Activated CD8-positive, alpha-beta memory T cell treated with anti-CD3 and anti-CD28 coated beads, Interleukin-2, amount 10 ng/mL, durations not matched to agents 7 days and 5 days (primary cell): ENCODE data around the gene CLCA4. TPM values are rescaled to one million over a fixed set of nuclear protein-coding genes. Genes with fewer than 3 reads are reported as not detected.

Experiments used
- ATAC-seq: fragments of 150-1000 bp; cut with Tn5 transposase; one replicate; pipeline ENCODE4 v1.10.0; 2021; ENCODE audit warnings: moderate library complexity
- CTCF ChIA-PET: fragments of 350-600 bp; sonication (Branson Sonifier 250); formaldehyde crosslinking; loops from one replicate; lab custom pipeline; 2021; ENCODE audit warnings: antibody characterized with exemption; lab: Charles Lee
- DNase-seq: peaks from one replicate; pipeline ENCODE4 v3.0.0-alpha.2; 2020
- H3K27ac Mint-ChIP-seq: one replicate; pipeline ENCODE4 v1.8.0; 2021; ENCODE audit warnings: mild to moderate bottlenecking, mixed read lengths
- H3K27me3 Mint-ChIP-seq: one replicate; pipeline ENCODE4 v1.8.0; 2021; ENCODE audit warnings: mixed read lengths
- H3K36me3 Mint-ChIP-seq: one replicate; pipeline ENCODE4 v1.8.0; 2021; ENCODE audit warnings: mild to moderate bottlenecking, mixed read lengths
- H3K4me1 Mint-ChIP-seq: one replicate; pipeline ENCODE4 v1.8.0; 2021; ENCODE audit warnings: mixed read lengths
- H3K4me3 Mint-ChIP-seq: one replicate; pipeline ENCODE4 v1.8.0; 2021; ENCODE audit warnings: mild to moderate bottlenecking, moderate library complexity, mixed read lengths
- H3K9me3 Mint-ChIP-seq: one replicate; pipeline ENCODE4 v1.8.0; 2022; ENCODE audit warnings: low read depth, mixed read lengths
- total RNA-seq, 2 experiments: library from RNA; stranded (reverse); gene quantifications; one replicate each; pipeline ENCODE4 v1.2.3, GENCODE V29; 2021

Gene CLCA4
- total RNA-seq, 2 experiments from 2014 or later = not detected

DNA sequence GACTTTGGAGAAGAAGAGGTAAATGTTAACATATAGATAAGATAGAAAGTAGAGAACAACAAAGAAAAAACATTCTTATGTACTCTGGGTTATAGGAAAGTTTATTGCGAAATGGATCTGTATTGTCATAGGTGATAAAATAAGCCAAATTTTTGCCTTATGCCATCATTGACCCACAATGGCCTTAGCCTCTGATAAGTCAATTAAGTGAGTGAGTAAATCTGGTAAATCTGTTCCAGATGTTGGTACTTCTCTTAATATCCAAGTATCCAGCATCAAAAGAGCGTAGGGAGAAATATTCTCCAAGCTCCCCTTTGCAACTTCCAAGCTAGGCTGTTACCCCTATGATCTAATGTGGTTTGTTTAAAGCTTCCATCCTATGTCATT, 38.3 kb upstream of the CLCA4 start:
- Mint-ChIP-seq H3K4me1 (peaks cover 3% of the 10 kb centered on the region), H3K27ac (no peak overlapping the region), H3K4me3 (no peak overlapping the region), H3K36me3 (no peaks in the 10 kb centered on the region), H3K27me3 (peaks cover 12% of the 10 kb centered on the region), H3K9me3 (no peaks in the 10 kb centered on the region)
- CTCF ChIA-PET = interaction anchor here (0.5 to 1.9 kb wide), 3 partner anchors 10 to 77 kb away, joined by 3 to 9 read pairs (median 3); no protein-coding TSS in a partner anchor
- no peak for ATAC-seq
- DNase-seq = no peak

DNA sequence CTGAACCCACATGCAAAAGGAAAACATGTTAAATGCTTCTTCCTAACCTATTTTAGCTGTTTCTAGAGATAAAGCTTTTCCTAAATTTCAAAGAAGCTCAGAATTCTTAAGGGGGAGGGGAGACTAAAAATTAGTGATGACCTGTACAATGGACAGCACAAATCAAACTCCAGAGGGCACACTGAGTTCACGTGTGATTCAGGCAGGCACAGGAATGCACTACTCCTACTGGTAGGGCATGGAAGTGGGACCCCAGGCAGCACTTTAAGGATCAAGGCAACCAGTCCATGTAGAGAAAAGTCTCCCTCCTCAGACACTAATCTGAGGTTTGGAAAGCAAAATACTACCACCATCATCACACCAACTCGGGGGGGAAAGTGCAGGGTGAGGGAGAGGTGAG, 31.3 kb upstream of the CLCA4 start:
- DNase-seq = no peak
- no peak overlapping the region for H3K4me3 Mint-ChIP-seq
- H3K4me1 Mint-ChIP-seq = no peaks in the 10 kb centered on the region
- no peaks in the 10 kb centered on the region for H3K36me3 Mint-ChIP-seq
- CTCF ChIA-PET = interaction anchor here (1.8 kb wide), 1 partner anchor 14 kb away, joined by 6 read pairs; no protein-coding TSS in a partner anchor
- no peaks in the 10 kb centered on the region for H3K27me3 Mint-ChIP-seq
- no peaks in the 10 kb centered on the region for H3K9me3 Mint-ChIP-seq
- no peak for ATAC-seq
- no peak overlapping the region for H3K27ac Mint-ChIP-seq

DNA sequence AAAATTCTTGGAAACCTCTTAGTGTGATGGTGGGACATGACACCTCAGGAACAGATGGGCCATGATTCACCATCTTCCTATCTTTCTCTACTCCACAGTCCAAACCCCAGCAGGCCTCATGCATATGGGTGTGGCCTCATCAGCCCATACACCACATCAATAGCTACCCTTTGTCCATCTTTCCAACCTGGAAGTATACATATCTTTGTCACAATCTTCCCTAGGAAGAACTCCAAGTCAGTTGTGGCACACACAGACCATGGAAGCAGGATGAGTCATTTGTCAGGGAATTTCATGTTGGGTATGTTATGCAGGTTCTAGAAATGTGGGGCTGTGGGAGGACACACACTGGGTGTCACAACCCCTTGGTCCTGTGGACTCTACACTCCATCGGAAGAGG, 30.5 kb upstream of the CLCA4 start:
- ATAC-seq = no peak
- H3K27me3 Mint-ChIP-seq = no peaks in the 10 kb centered on the region
- no peak overlapping the region for H3K4me3 Mint-ChIP-seq
- no peaks in the 10 kb centered on the region for H3K4me1 Mint-ChIP-seq
- CTCF ChIA-PET = interaction anchor here (1.0 to 1.8 kb wide), 2 partner anchors 9 to 14 kb away, joined by 3 to 6 read pairs; no protein-coding TSS in a partner anchor
- H3K36me3 Mint-ChIP-seq = no peaks in the 10 kb centered on the region
- no peak overlapping the region for H3K27ac Mint-ChIP-seq
- no peaks in the 10 kb centered on the region for H3K9me3 Mint-ChIP-seq
- no peak for DNase-seq

DNA sequence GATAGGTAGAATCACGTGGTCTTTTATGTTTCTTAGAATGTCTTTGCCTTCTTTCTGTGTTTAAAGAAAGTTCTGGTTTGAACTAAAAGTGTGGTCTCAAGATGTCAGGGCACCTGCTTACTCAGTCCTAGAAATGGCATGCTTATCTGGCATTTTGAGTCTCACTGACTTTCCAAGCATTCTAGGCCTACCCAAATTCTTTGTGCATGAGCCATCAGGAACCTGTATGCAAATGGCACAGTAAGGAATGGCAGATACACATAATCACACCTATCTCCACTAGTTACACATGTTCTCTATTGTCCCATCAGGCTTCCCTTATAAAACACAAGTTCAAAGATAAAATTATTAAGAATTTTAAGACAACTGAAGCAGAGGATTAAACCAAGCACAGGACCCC, 29.5 kb upstream of the CLCA4 start:
- H3K27me3 Mint-ChIP-seq = no peaks in the 10 kb centered on the region
- no peak overlapping the region for H3K4me3 Mint-ChIP-seq
- DNase-seq (no peak), ATAC-seq (no peak)
- no peak overlapping the region for H3K27ac Mint-ChIP-seq
- no peaks in the 10 kb centered on the region for H3K9me3 Mint-ChIP-seq
- H3K36me3 Mint-ChIP-seq = no peaks in the 10 kb centered on the region
- CTCF ChIA-PET = interaction anchor here (0.6 to 1.0 kb wide), 2 partner anchors 12 to 271 kb away, joined by 3 to 4 read pairs; no protein-coding TSS in a partner anchor
- H3K4me1 Mint-ChIP-seq = no peaks in the 10 kb centered on the region

DNA sequence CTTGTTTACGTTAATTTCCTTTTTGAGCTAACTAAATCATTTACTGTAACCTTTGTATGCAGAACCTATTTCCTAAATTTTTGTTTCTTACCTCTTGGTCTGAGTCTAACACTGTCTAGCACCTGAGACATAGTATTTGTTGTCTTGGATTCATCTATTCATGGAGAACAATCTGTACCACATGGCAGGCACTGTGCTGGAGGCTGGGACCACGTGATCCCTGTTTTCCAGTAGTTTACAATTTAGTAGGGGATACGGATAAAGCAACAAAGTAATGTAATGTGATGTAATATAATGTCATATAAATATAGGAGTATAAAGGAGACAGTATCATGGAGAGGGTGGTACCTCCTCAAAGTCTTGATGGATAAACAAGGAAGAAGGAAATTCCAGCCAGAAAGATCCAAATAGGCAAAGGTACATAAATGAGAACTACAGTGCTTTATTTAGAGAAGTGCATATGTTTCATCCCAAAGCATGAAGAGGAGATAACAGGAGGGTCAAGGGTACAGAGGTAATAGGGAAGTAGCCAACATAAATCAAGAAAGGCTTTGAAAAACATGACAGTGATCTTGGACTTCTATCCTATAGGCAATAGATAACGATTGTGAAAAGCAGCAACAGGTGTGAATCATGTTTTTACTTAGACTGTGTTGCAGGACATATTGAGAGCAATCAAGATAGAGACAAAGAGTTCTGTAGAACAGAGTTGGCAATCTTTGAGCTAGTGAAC, 25.9 kb upstream of the CLCA4 start:
- Mint-ChIP-seq H3K27me3 (no peaks in the 10 kb centered on the region), H3K4me3 (no peak overlapping the region), H3K4me1 (no peaks in the 10 kb centered on the region), H3K9me3 (no peaks in the 10 kb centered on the region), H3K27ac (no peak overlapping the region), H3K36me3 (no peaks in the 10 kb centered on the region)
- DNase-seq (no peak), ATAC-seq (no peak)
- CTCF ChIA-PET = interaction anchor here (1.7 to 2.1 kb wide), 2 partner anchors 19 to 21 kb away, joined by 4 to 8 read pairs; no protein-coding TSS in a partner anchor

DNA sequence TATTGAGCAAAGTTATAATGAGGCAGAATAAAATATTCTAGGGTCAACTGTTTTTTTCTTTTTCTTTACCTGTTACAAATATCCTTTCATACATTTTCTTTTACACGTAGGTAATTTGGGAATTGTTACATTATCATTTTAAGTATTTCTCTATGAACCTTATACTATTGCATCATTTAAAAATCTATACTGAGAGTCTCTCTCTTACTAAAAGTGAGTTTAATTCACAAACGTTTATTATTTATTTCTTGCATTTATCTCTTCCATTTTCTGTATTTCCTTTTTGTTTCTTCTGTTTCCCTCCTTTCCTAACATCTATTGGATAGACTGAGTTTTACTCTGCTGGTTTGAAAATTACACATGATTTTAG, 25.4 kb upstream of the CLCA4 start:
- no peaks in the 10 kb centered on the region for H3K4me1 Mint-ChIP-seq
- DNase-seq (no peak), ATAC-seq (no peak)
- CTCF ChIA-PET = interaction anchor here (1.7 kb wide), 1 partner anchor 19 kb away, joined by 4 read pairs; no protein-coding TSS in a partner anchor
- no peaks in the 10 kb centered on the region for H3K9me3 Mint-ChIP-seq
- H3K27ac Mint-ChIP-seq = no peak overlapping the region
- H3K27me3 Mint-ChIP-seq = no peaks in the 10 kb centered on the region
- H3K4me3 Mint-ChIP-seq = no peak overlapping the region
- H3K36me3 Mint-ChIP-seq = no peaks in the 10 kb centered on the region

DNA sequence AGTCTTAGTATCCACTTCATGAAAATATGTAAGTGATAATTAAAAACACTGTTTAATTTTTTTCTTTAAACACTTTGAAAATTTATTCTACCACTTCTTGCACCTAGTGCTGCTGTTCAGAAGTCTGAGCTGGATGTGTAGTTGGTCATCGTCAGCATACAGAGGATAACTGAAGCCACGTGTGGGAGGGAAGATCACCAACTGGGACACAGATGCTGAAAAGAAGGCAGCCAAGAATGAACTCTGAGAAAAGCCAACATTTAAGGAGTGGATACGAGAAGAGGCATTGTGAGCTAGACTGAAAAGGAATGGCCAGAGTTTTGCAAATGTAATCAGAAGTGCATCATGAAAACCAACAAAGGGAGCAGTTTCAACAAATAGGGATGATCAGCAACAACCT, 24.6 kb upstream of the CLCA4 start:
- CTCF ChIA-PET = interaction anchor here (1.1 to 1.7 kb wide), 2 partner anchors 20 to 22 kb away, joined by 3 to 4 read pairs; no protein-coding TSS in a partner anchor
- H3K4me1 Mint-ChIP-seq = no peaks in the 10 kb centered on the region
- no peak overlapping the region for H3K27ac Mint-ChIP-seq
- no peaks in the 10 kb centered on the region for H3K36me3 Mint-ChIP-seq
- no peaks in the 10 kb centered on the region for H3K27me3 Mint-ChIP-seq
- H3K4me3 Mint-ChIP-seq = no peak overlapping the region
- DNase-seq (no peak), ATAC-seq (no peak)
- H3K9me3 Mint-ChIP-seq = no peaks in the 10 kb centered on the region

DNA sequence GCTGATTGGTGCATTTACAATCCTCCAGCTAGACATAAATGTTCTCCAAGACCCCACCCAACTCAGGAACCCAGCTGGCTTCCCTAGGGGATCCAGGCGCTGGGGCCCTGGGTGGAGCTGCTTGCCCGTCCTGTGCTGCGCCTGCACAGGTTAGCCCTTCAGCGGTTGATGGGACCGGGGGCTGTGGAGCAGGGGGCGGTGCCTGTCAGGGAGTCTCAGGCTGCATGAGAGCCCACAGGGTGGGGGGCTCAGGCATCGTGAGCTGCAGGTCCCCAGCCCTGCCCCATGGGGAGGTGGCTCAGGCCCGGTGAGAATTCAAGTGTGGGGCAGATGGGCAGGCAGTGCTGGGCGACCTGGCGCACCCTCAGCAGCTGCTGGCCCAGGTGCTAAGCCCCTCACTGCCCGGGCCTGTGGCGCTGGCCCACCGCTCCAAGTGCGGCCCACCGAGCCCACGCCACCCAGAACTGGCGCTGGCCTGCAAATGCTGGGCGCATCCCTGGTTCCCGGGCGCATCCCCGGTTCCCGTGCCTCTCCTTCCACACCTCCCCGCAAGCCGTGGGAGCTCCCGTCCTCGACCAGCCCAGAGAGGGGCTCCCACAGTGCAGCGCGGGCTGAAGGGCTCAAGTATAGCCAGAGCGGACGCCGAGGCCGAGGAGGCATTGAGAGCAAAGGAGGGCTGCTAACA, 23.1 kb upstream of the CLCA4 start:
- H3K27me3 Mint-ChIP-seq = no peaks in the 10 kb centered on the region
- no peaks in the 10 kb centered on the region for H3K9me3 Mint-ChIP-seq
- H3K36me3 Mint-ChIP-seq = no peaks in the 10 kb centered on the region
- H3K4me3 Mint-ChIP-seq = no peak overlapping the region
- no peak overlapping the region for H3K27ac Mint-ChIP-seq
- no peak for ATAC-seq
- H3K4me1 Mint-ChIP-seq = no peaks in the 10 kb centered on the region
- CTCF ChIA-PET = no interaction called here
- DNase-seq = no peak

DNA sequence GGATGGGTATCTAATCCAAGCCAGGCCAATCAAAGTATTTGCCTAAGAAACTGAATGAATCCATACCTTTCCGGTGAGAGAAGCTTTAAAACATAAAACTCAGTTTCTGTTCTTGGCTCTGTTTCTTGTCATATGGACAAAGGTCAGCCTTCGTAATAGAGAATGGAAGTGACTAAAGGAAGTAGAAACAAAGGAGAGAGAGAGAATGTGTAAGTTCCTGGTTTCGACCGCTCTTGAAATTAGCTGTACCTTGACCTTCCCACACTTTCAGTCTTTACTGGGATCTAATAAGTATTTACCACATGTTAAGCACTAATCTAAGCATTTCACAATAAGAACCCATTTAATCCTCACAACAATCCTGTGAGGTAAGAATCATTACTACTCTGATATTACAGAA, 19.6 kb upstream of the CLCA4 start:
- no peaks in the 10 kb centered on the region for H3K4me1 Mint-ChIP-seq

DNA sequence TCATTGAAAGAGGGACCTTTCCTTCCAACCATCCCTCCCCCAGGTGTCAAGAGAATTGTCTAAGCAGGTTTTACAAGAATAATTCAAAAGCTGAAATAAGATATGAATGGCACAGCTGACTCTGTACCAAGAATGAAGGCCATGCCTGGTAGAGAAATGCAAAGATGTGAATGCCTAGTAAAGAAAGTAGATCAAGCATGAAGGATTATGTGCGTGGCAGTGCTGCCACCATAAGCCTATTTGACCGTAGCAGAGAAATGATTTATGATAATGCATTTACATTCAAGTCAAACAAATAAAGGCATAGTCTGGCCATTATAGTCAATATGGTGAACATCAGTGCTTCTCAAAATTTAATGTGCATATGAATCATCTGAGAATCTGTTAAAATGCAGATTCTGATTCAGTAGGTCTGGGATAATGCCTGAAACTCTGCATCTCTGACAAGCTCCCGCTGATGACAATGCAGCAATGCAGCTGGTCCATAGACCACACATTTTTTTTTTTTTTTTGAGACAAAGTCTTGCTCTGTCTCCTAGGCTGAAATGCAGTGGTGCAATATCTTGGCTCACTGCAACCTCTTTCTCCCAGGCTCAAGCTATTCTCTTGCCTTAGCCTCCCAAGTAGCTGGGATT, 16.6 kb upstream of the CLCA4 start:
- Mint-ChIP-seq H3K4me1 (no peaks in the 10 kb centered on the region), H3K9me3 (no peaks in the 10 kb centered on the region), H3K27me3 (peaks cover 12% of the 10 kb centered on the region), H3K27ac (no peak overlapping the region), H3K36me3 (no peaks in the 10 kb centered on the region), H3K4me3 (no peak overlapping the region)
- DNase-seq (no peak), ATAC-seq (no peak)
- CTCF ChIA-PET = no interaction called here

More for the DNA sequence above, 19.6 kb upstream of the CLCA4 start:
- no peaks in the 10 kb centered on the region for H3K9me3 Mint-ChIP-seq
- ATAC-seq = no peak
- no peaks in the 10 kb centered on the region for H3K27me3 Mint-ChIP-seq
- no peak overlapping the region for H3K27ac Mint-ChIP-seq
- no peaks in the 10 kb centered on the region for H3K36me3 Mint-ChIP-seq
- H3K4me3 Mint-ChIP-seq = no peak overlapping the region
- no peak for DNase-seq
- CTCF ChIA-PET = no interaction called here

DNA sequence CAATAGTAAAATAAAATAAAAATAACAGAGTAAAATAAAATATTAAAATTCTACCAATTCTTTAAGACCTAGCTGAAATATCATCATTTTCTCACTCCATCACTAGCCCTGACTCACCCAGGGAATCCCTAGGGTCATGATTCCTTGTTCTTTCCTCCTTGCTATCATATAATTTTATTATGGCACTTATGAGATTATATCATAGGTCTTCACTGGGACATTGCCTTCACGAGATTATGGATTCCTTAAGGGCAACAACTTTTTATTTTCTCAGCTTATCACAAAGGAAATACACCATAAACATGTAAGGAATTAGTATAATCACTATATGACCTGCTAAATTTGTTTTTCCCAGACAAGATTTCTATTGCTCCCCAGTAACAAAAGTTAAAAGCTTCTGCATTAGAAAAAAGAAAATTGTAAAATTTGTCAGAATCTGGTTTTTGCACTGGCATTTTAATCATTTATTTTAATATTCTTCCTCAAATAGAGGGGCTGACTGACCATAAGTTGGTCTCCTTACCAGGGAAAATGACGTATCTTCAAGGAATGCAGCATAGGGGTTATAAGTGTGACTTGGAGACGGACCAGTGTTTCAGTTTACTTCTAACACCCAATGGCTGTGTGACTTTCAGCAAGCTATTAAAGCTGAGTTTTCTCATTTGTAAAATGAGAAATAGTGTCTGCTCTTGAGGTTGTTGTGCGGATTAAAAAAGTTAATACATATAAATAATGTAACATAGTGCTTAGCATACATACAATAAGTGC, 8.8 kb upstream of the CLCA4 start:
- Mint-ChIP-seq H3K4me3 (no peak overlapping the region), H3K27me3 (peaks cover 17% of the 10 kb centered on the region), H3K9me3 (no peaks in the 10 kb centered on the region), H3K4me1 (no peaks in the 10 kb centered on the region), H3K36me3 (no peaks in the 10 kb centered on the region), H3K27ac (no peak overlapping the region)
- no peak for ATAC-seq
- DNase-seq = no peak
- CTCF ChIA-PET = interaction anchor here (1.9 kb wide), 1 partner anchor 38 kb away, joined by 4 read pairs; no protein-coding TSS in a partner anchor

DNA sequence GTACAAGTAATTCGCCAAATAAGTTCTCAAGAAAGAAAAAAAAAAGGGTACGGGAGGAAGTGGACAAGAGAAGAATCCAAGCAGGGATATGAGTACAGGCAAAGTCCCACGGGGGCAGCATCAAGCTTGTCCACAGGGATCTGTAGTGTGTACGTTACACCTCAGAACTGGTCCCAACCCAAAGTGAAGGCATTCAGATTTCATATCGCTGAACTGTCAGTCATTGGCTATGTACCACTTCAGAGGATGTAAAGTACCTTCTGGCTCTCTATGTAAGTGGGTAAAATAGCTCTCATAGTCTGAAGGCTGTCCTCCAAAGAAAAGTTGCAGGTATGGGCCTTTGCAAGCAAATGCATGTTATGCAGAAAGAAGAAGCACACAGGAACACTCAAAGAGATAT, 8.1 kb upstream of the CLCA4 start:
- H3K4me1 Mint-ChIP-seq = no peaks in the 10 kb centered on the region

DNA sequence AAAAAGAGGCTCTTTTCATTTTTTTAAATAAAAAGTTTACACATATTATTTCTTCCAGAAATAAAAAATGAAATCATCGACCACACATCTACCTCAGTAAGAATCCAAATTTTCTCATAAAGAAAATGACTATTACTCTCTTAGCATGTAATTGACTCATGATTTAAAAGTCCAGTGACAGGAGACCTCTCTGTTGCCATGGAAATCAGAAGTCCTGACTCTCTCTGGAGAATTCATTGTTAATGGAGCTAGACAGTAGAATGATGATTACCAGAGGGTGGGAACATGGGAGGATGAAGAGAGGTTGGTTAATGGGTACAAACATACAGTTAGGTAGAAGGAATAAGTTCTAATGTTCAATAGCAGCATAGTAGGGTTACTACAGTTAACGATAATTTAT, 5.0 kb upstream of the CLCA4 start:
- DNase-seq = no peak
- no peaks in the 10 kb centered on the region for H3K4me1 Mint-ChIP-seq
- H3K36me3 Mint-ChIP-seq = no peaks in the 10 kb centered on the region
- ATAC-seq = no peak
- no peaks in the 10 kb centered on the region for H3K9me3 Mint-ChIP-seq
- H3K4me3 Mint-ChIP-seq = no peak overlapping the region
- CTCF ChIA-PET = no interaction called here
- peaks cover 10% of the 10 kb centered on the region for H3K27me3 Mint-ChIP-seq
- no peak overlapping the region for H3K27ac Mint-ChIP-seq

More for the DNA sequence above, 8.1 kb upstream of the CLCA4 start:
- no peak for ATAC-seq
- H3K9me3 Mint-ChIP-seq = no peaks in the 10 kb centered on the region
- no peaks in the 10 kb centered on the region for H3K36me3 Mint-ChIP-seq
- no peak overlapping the region for H3K27ac Mint-ChIP-seq
- DNase-seq = no peak
- CTCF ChIA-PET = no interaction called here
- peaks cover 20% of the 10 kb centered on the region for H3K27me3 Mint-ChIP-seq
- H3K4me3 Mint-ChIP-seq = no peak overlapping the region
